HepG2 (cell line): ENCODE results near the gene METAP1D. TPM values are rescaled to one million over a fixed set of nuclear protein-coding genes. Genes with fewer than 3 reads are reported as not detected.

Experiments used
- FOXA1 ChIP-seq, 2 experiments: fragments of 450-650 bp in 1 of 2; sonication (generic) in 1 of 2; formaldehyde crosslinking in 1 of 2; IDR thresholded peaks; 2 replicates each; pipeline versions ENCODE4 v1.4.0 to v1.6.1; 2016 to 2020; ENCODE audit warnings: missing genetic modification reagents in 1 of 2
- HCFC1 ChIP-seq: fragments of 150-350 bp; IDR thresholded peaks from 2 replicates; pipeline ENCODE4 v1.6.1; 2014; ENCODE audit warnings: low read depth, low read length
- ISL2 ChIP-seq: sonication (generic); formaldehyde crosslinking; IDR thresholded peaks from 2 replicates; pipeline ENCODE4 v1.5.0; 2020; ENCODE audit warnings: missing genetic modification reagents
- JARID2 ChIP-seq: sonication (generic); formaldehyde crosslinking; IDR thresholded peaks from 2 replicates; pipeline ENCODE4 v1.8.1; 2023; ENCODE audit warnings: missing genetic modification reagents, inconsistent platforms; ENCODE audit not compliant: insufficient replicate concordance
- JUN ChIP-seq: sonication (generic); formaldehyde crosslinking; IDR thresholded peaks from 2 replicates; pipeline ENCODE4 v1.4.0; 2020; ENCODE audit warnings: mild to moderate bottlenecking, missing genetic modification reagents
- KLF15 ChIP-seq: sonication (generic); formaldehyde crosslinking; IDR thresholded peaks from 2 replicates; pipeline ENCODE4 v1.8.1; 2023; ENCODE audit warnings: borderline replicate concordance, mild to moderate bottlenecking, inconsistent platforms, missing genetic modification reagents, mixed read lengths
- NR3C1 ChIP-seq: sonication (generic); formaldehyde crosslinking; IDR thresholded peaks from 2 replicates; pipeline ENCODE4 v1.4.0; 2020; ENCODE audit warnings: missing genetic modification reagents
- PLSCR1 ChIP-seq: sonication (generic); formaldehyde crosslinking; IDR thresholded peaks from 2 replicates; pipeline ENCODE4 v1.5.0; 2020; ENCODE audit warnings: missing genetic modification reagents, mild to moderate bottlenecking, borderline replicate concordance
- PTBP1 ChIP-seq: fragments of 200-400 bp; formaldehyde crosslinking; IDR thresholded peaks from 2 replicates; pipeline ENCODE4 v1.6.1; 2018; ENCODE audit warnings: low read length, low read depth; ENCODE audit not compliant: poor library complexity, severe bottlenecking
- REXO4 ChIP-seq: sonication (generic); formaldehyde crosslinking; IDR thresholded peaks from 2 replicates; pipeline ENCODE4 v1.8.0; 2022; ENCODE audit warnings: missing genetic modification reagents, mild to moderate bottlenecking, borderline replicate concordance
- SMAD3 ChIP-seq: sonication (generic); formaldehyde crosslinking; IDR thresholded peaks from 2 replicates; pipeline ENCODE4 v1.4.0; 2020; ENCODE audit warnings: missing genetic modification reagents
- SNAI1 ChIP-seq: sonication (generic); formaldehyde crosslinking; IDR thresholded peaks from 2 replicates; pipeline ENCODE4 v1.5.0; 2020; ENCODE audit warnings: mild to moderate bottlenecking, missing genetic modification reagents, borderline replicate concordance
- THAP8 ChIP-seq: sonication (generic); formaldehyde crosslinking; IDR thresholded peaks from 2 replicates; pipeline ENCODE4 v1.5.1; 2020; ENCODE audit warnings: missing genetic modification reagents, mild to moderate bottlenecking, borderline replicate concordance
- TRIM24 ChIP-seq: sonication (generic); formaldehyde crosslinking; IDR thresholded peaks from 2 replicates; pipeline ENCODE4 v1.8.0; 2022; ENCODE audit warnings: mild to moderate bottlenecking, missing genetic modification reagents
- ZBTB8A ChIP-seq: sonication (generic); formaldehyde crosslinking; IDR thresholded peaks from 2 replicates; pipeline ENCODE4 v1.4.0; 2020; ENCODE audit warnings: mild to moderate bottlenecking, low read depth, missing genetic modification reagents, borderline replicate concordance
- ZFP1 ChIP-seq: IDR thresholded peaks from 2 replicates; pipeline ENCODE4 v1.6.1; 2016
- ZFP90 ChIP-seq: sonication (generic); formaldehyde crosslinking; IDR thresholded peaks from 2 replicates; pipeline ENCODE4 v1.8.0; 2022; ENCODE audit warnings: missing genetic modification reagents, mild to moderate bottlenecking, inconsistent platforms, borderline replicate concordance
- ZKSCAN5 ChIP-seq: sonication (generic); formaldehyde crosslinking; IDR thresholded peaks from 2 replicates; pipeline ENCODE4 v1.5.1; 2020; ENCODE audit warnings: mild to moderate bottlenecking, missing genetic modification reagents
- ZNF263 ChIP-seq: sonication (generic); formaldehyde crosslinking; IDR thresholded peaks from 2 replicates; pipeline ENCODE4 v1.4.0; 2020; ENCODE audit warnings: missing genetic modification reagents
- ZNF44 ChIP-seq: sonication (generic); formaldehyde crosslinking; IDR thresholded peaks from 2 replicates; pipeline ENCODE4 v1.5.1; 2020; ENCODE audit warnings: mild to moderate bottlenecking, missing genetic modification reagents
- ZNF543 ChIP-seq: sonication (generic); formaldehyde crosslinking; IDR thresholded peaks from 2 replicates; pipeline ENCODE4 v1.4.0; 2020; ENCODE audit warnings: mild to moderate bottlenecking, missing genetic modification reagents
- ZNF646 ChIP-seq: sonication (generic); formaldehyde crosslinking; IDR thresholded peaks from 2 replicates; pipeline ENCODE4 v1.9.0; 2021; ENCODE audit warnings: mild to moderate bottlenecking, missing genetic modification reagents
- polyA plus RNA-seq, 8 experiments: library from polyadenylated mRNA; depleted of rRNA in 3 of 8; stranded (reverse) in 7 of 8; unstranded in 1 of 8; fragments of >200 nt; fragmentation: Illumina TruSeq in 4 of 8; extraction: Trizol in 4 of 8; gene quantifications; 2 replicates each; pipeline versions ENCODE4 v1.2.1 to v1.2.3, GENCODE V29; 2011 to 2016; ENCODE audit warnings: low read depth in 4 of 8, missing spikeins in 1 of 8, mixed read lengths in 1 of 8; ENCODE audit not compliant: insufficient read depth in 1 of 8
- total RNA-seq, 5 experiments: library from RNA; depleted of rRNA; stranded (reverse); fragments of >200 nt; fragmentation: Illumina TruSeq; extraction: Trizol; gene quantifications; 2 replicates each; pipeline ENCODE4 v1.2.3, GENCODE V29; 2016; ENCODE audit warnings: low read depth in 1 of 5

The METAP1D gene
- total and polyA plus RNA-seq, 2 of the 13 experiments (the other 11 are each of a cell fraction or from before 2014, with no cell fraction given): 14.7 to 21.6 TPM

GRCh38 chr2:171999604-172000469 is at the start of gene METAP1D (continued):
- TF ChIP-seq ZFP90 (CRISPR knock-in tag) (peak; percentile 99), ZFP1 (CRISPR knock-in tag) (0 out of 2 replicates have a peak, but pooled peaks have one; percentile 29), FOXA1 (IDR thresholded peaks at IDR 0.05) (no peak), FOXA1 (CRISPR knock-in tag; IDR thresholded peaks at IDR 0.05) (peak; percentile 62), ZBTB8A (no peak), SNAI1 (CRISPR knock-in tag) (peak; percentile 95), THAP8 (peak; percentile 53; the same call in 1 of the 2 replicates), JARID2 (CRISPR knock-in tag) (peak; percentile 97), JUN (CRISPR knock-in tag) (peak; percentile 57; the same call in 1 of the 2 replicates), ZNF646 (CRISPR knock-in tag) (peak; percentile 84), ZKSCAN5 (peak; percentile 58; the same call in 1 of the 2 replicates), HCFC1 (peak; percentile 63), KLF15 (peak; percentile 98), ZNF263 (CRISPR knock-in tag) (peak; percentile 79), REXO4 (peak; percentile 78), NR3C1 (CRISPR knock-in tag) (no peak), ZNF44 (CRISPR knock-in tag) (peak; percentile 88; the same call in 1 of the 2 replicates), ZNF543 (CRISPR knock-in tag) (peak; percentile 96), ISL2 (peak; percentile 85), SMAD3 (CRISPR knock-in tag) (peak; percentile 88), PTBP1 (no peak), PLSCR1 (peak; percentile 91; the same call in 1 of the 2 replicates), TRIM24 (no peak)
